ACHN (cell line): ENCODE results near the gene CLEC1A.
"Not testable (repeated sequence)": the region's sequence is repeated elsewhere in the genome, so short reads cannot be mapped to it uniquely, and the experiment has no call there.

Experiments
- DNase-seq: peaks from one replicate; pipeline ENCODE4 v3.0.0-alpha.2; 2015
- in situ Hi-C: cut with HindIII; loops from 2 replicates; pipeline ENCODE4 v1.10.0; 2017; ENCODE audit warnings: low sequenced_read_pairs, low pct_ligation_motif_present, low pct_unique_long_range_greater_than_20kb

Gene CLEC1A

GRCh38 chr12:10068644-10069043, 30.1 kb downstream of the CLEC1A start:
- no peak for DNase-seq
- in situ Hi-C loops = no loop called here

GRCh38 chr12:10067942-10068341, 30.8 kb downstream of the CLEC1A start:
- in situ Hi-C loops = no loop called here
- no peak for DNase-seq

DNA sequence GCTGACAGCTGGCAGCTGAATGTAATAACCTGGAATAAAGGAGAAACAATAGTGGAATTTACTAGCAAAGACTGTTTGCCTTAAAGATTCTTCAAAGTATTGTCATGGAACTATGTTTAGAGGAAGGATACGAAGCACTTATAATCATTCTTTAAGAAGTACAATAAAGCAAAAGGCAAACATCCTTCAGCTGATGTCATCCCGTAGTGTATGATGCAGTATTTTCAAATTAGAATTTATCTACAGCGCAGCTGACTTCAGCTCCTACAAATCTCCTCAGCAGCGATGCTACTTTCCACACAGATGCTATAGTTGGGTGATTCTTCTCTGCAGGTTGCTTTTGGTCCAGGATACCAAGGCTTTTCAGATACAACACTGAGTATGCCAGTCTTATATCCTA, 31.5 kb downstream of the CLEC1A start:
- no peak for DNase-seq
- in situ Hi-C loops = no loop called here

- DNase-seq = no peak
- in situ Hi-C loops = no loop called here
Measured at GRCh38 chr12:10065241-10065640, 33.5 kb downstream of the CLEC1A start.

GRCh38 chr12:10058387-10058786, 40.4 kb downstream of the CLEC1A start:
- in situ Hi-C loops = no loop called here
- no peak for DNase-seq

DNA sequence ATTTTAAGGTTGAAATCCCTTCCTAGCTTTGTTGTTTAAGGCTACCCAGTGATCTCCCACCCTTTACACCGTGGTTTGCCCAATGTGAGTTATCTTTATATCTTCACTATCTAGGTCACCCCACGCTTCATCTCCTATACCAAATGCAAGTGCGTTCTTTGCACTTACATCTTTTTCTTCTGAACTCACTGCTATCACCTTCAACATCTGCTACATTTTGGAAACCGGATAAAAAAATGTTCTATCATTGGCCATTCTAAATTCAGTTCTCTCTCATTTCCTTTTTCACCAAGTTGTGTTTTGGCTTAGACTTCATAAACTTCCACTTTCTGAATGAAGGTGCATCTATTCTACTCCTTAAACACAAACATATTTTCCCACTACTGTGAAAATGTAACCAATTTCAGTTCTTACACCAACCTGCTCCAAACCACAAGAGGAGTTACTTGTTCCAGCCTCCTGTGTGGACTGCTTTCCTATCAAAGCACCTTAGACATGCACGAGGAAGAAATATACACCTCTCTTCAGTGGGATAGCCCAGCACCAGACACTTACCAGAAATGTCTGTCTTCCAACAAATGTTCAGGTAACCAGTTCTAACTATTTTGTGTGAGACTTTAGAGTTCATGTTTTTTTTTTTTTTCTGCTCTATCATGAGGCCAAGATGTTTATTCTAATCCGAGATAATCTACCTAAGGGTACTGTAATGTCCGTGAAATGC, 46.4 kb downstream of the CLEC1A start:
- in situ Hi-C loops = no loop called here
- DNase-seq = no peak

GRCh38 chr12:10048526-10048925, 50.3 kb downstream of the CLEC1A start:
- DNase-seq = no peak
- in situ Hi-C loops = no loop called here

DNA sequence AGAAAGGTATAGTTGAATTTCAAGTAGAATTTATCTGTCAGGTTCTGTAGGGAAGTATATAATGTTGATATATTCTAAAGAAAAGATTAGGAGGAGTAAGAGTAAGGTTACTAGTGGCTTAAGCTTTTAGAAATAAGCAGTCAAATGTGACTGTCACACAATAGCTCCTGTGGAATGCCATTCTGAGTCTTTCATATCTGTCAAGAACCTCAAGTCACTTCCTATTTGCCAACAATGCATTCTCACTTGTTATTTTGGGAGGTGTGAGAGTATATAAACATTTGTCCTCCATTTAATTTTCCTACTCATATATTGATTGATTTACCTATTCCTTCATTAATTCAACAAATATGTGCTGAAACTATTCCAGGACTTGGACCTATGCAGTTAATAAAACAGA, 56.6 kb downstream of the CLEC1A start:
- no peak for DNase-seq
- in situ Hi-C loops = no loop called here

DNA sequence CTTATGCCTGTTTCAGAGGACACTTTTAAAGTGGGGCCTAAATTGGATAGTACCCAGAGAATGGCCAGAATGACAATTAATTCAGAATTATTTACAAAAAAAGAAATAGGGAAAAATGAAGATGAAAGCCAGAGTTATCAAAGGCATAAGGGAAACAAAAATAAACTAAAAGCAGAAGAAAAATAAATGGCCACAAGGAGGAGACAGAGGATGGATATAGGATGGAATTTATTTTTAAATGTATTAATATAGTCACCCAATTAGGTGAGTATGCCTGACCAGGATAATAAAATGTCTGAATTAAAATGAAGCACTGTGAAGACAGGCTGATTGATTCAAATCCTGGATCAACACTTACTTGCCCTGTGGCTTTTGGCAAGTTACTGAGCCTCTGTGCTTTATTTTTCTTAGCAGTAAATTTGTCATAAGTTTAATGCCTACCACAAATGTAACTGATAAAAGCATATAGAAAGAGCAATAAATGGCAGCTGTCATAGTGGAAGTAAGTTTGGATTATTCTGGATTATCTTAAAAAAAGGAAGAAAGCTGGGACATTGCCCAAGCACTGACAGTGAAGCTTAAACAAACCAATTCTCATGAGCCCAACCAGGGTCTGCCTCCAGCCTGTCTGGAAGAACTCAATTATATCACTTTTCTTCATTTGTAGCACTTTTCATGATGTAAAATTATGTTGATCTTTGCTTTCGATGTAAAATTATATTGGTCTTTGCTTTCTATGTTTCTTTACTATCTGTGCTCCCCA, 64.8 kb downstream of the CLEC1A start:
- in situ Hi-C loops = no loop called here
- DNase-seq = peak; percentile 21

- DNase-seq = no peak
- in situ Hi-C loops = no loop called here
Measured at GRCh38 chr12:10031771-10032175, 67.0 kb downstream of the CLEC1A start.

DNA sequence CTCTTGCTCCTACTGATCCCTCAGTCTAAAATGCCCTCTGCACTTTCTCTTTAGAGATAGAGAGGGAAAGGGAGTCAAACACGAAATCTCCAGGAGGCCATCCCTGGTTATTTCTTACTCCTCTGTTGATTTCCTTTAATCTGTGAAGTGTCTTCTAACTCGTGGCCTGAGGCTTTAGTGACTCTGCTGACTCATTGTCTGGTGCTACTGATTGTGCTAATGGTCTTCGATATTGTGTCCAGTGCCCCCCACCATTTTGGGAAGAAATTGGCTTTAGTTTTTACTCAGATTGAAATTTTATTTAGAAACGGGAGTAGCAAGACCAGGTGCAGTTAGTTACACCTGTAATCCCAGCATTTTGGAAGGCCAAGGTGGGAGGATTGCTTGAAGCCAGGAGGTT, 67.5 kb downstream of the CLEC1A start:
- no peak for DNase-seq
- in situ Hi-C loops = no loop called here

GRCh38 chr12:10030446-10030845, 68.3 kb downstream of the CLEC1A start, which contains the start of gene CLEC9A:
CLEC9A (plus strand) TSS chr12:10030682; CDS start chr12:10052688, 22,006 bp downstream.
- in situ Hi-C loops = no loop called here
- DNase-seq = no peak

- in situ Hi-C loops = no loop called here
- DNase-seq = no peak
Measured at GRCh38 chr12:10027721-10028120, 71.1 kb downstream of the CLEC1A start.

DNA sequence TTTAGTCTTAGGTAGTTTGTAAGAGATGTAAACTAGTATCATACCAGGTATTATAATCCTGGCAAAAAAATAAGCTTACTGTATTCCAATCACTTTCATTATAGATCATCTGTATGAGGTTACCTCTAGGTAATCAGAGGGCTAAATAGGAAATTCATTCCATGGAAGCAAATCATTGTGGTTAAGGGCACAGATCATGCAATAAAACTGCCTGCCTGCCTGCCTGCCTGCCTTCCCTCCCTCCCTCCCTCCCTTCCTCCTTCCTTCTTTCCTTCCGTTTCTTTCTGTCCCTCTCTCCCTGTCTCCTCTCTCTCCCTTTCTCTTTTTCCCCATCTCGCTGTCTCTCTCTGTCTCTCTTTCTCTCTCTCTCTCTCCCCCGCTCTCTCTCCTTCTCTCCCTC, 71.5 kb downstream of the CLEC1A start:
- in situ Hi-C loops = no loop called here
- DNase-seq = no peak

DNA sequence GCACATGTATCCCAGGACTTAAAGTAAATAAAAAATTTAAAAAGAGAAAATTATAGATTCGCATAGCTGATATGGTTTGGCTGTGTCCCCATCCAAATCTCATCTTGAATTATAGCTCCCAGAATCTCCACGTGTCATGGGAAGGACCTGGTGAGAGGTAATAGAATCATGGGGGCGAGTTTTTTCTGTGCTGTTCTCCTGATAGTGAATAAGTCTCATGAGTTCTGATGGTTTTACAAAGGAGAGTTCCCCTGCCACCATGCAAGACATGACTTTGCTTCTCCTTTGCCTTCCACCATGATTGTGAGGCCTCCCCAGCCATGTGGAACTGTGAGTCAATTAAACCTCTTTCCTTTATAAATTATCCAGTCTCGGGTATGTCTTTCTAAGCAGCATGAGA, 72.1 kb downstream of the CLEC1A start:
- DNase-seq, in situ Hi-C loops: not testable (repeated sequence)

DNA sequence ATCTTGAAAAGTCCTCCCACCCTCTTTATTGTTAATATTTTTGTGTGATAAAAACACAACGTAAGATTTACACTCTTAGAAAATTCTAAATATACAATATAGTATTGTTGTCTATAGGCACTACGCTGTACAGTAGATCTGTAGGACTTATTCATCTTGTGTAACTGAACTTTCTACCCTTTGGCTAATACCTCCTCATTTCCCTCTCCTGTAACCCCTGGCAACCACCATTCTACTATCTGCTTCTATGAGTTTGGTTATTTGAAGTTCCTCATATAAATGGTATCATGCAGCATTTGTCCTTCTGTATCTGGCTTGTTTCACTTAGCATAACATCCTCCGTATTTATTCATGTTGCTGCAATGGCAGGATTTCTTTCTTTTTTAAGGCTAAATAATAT, 73.5 kb downstream of the CLEC1A start:
- in situ Hi-C loops = no loop called here

GRCh38 chr12:10021342-10021741, 77.4 kb downstream of the CLEC1A start:
- in situ Hi-C loops = no loop called here
- no peak for DNase-seq

More for the DNA sequence above, 73.5 kb downstream of the CLEC1A start:
- DNase-seq = no peak
